Stomach (tissue), 4 donors: ENCODE data around the gene GRIK2.

ENCODE experiments used
- CTCF ChIP-seq, 7 experiments: fragments of 450-650 bp in 4 of 7; fragments of 200-600 bp in 3 of 7; sonication (generic) in 3 of 7; IDR thresholded peaks; one replicate each; pipeline ENCODE4 v1.5.1; 2016 to 2019; ENCODE audit warnings: antibody characterized with exemption in 7 of 7, control low read depth in 2 of 7, mild to moderate bottlenecking in 1 of 7
- EP300 ChIP-seq: sonication (generic); formaldehyde crosslinking; IDR thresholded peaks from one replicate; pipeline ENCODE4 v1.6.1; 2017; ENCODE audit warnings: antibody characterized with exemption
- POLR2A ChIP-seq, 4 donors: fragments of 450-650 bp; IDR thresholded peaks; one replicate each; pipeline ENCODE4 v1.6.1; 2016; ENCODE audit warnings: antibody characterized with exemption in 4 of 4, control low read depth in 2 of 4, mild to moderate bottlenecking in 1 of 4, moderate library complexity in 1 of 4

- no peak for TF ChIP-seq CTCF (IDR thresholded peaks at IDR 0.05)
- TF ChIP-seq POLR2A (IDR thresholded peaks at IDR 0.05), result no peak
- no peak for TF ChIP-seq EP300
Measured at GRCh38 chr6:101513181-101513580, 119.7 kb downstream of the GRIK2 start.
